DMS79 treated with DMSO at 0.1 percent for 48 hours (cell line): Measurements from ENCODE around the gene PDZD7.
"Not testable (repeated sequence)": the region's sequence is repeated elsewhere in the genome, so short reads cannot be mapped to it uniquely, and the experiment has no call there.

Source experiments
- DNase-seq: peaks from one replicate; lab custom pipeline; 2025; lab: John Stamatoyannopoulos, UW

PDZD7 gene

GRCh38 chr10:100982916-100983830 is 47.8 kb downstream of the PDZD7 start:
- no peak for DNase-seq

- DNase-seq, result no peak
These were observed 49.7 kb downstream of the PDZD7 start for GRCh38 chr10:100981178-100981772.

GRCh38 chr10:100980711-100981110 is 50.2 kb downstream of the PDZD7 start:
- DNase-seq, result no peak

GRCh38 chr10:100980311-100980710 is 50.6 kb downstream of the PDZD7 start:
- no peak for DNase-seq

GRCh38 chr10:100979791-100980272 is 51.1 kb downstream of the PDZD7 start:
- no peak for DNase-seq

- DNase-seq, result no peak
These were observed 52.1 kb downstream of the PDZD7 start for GRCh38 chr10:100978901-100979195.

GRCh38 chr10:100978121-100978900 is 52.6 kb downstream of the PDZD7 start:
- no peak for DNase-seq

GRCh38 chr10:100977436-100977835 is 53.5 kb downstream of the PDZD7 start:
- no peak for DNase-seq

- DNase-seq, result no peak
These were observed 54.0 kb downstream of the PDZD7 start for GRCh38 chr10:100976906-100977305.

GRCh38 chr10:100975397-100975796 is 55.5 kb downstream of the PDZD7 start:
- DNase-seq, result not testable (repeated sequence)

- DNase-seq, result no peak
These were observed 57.9 kb downstream of the PDZD7 start for GRCh38 chr10:100972904-100973535.

- DNase-seq, result no peak
These were observed 58.6 kb downstream of the PDZD7 start for GRCh38 chr10:100972115-100972903.

GRCh38 chr10:100970914-100971811 is 59.8 kb downstream of the PDZD7 start:
- no peak for DNase-seq

- no peak for DNase-seq
These were observed 60.6 kb downstream of the PDZD7 start for GRCh38 chr10:100970076-100970913.

GRCh38 chr10:100969187-100970075 is 61.5 kb downstream of the PDZD7 start, which contains the start of gene SEMA4G:
TSS of gene SEMA4G (plus strand) at chr10:100969504. CDS start at chr10:100972913, 3,409 bp downstream.
- no peak for DNase-seq

GRCh38 chr10:100968863-100969186 is 62.1 kb downstream of the PDZD7 start:
- DNase-seq, result no peak

GRCh38 chr10:100968062-100968736 is 62.7 kb downstream of the PDZD7 start:
- no peak for DNase-seq

- no peak for DNase-seq
These were observed 63.6 kb downstream of the PDZD7 start for GRCh38 chr10:100967332-100967731.
